Measurements from ENCODE around the gene HNRNPAB.
"Not testable (repeated sequence)": the region's sequence is repeated elsewhere in the genome, so short reads cannot be mapped to it uniquely, and the experiment has no call there.

HNRNPAB gene

GRCh38 chr5:178213003-178213461 lies 8.7 kb downstream of the HNRNPAB start:
- no peak for DNase-seq

GRCh38 chr5:178213748-178214151 lies 9.4 kb downstream of the HNRNPAB start:
- no peak for DNase-seq

GRCh38 chr5:178214160-178214803 lies 9.9 kb downstream of the HNRNPAB start:
- no peak for DNase-seq

GRCh38 chr5:178215280-178216002 lies 11.1 kb downstream of the HNRNPAB start:
- DNase-seq, result no peak

- no peak for DNase-seq
These were observed 11.8 kb downstream of the HNRNPAB start for GRCh38 chr5:178216088-178216534.

- DNase-seq, result no peak
These were observed 12.4 kb downstream of the HNRNPAB start for GRCh38 chr5:178216779-178217178.

- no peak for DNase-seq
These were observed 14.0 kb downstream of the HNRNPAB start for GRCh38 chr5:178218237-178218776.

GRCh38 chr5:178218827-178219226 lies 14.5 kb downstream of the HNRNPAB start:
- no peak for DNase-seq

- DNase-seq, result no peak
These were observed 16.9 kb downstream of the HNRNPAB start for GRCh38 chr5:178221282-178221681.

- no peak for DNase-seq
These were observed 17.5 kb downstream of the HNRNPAB start for GRCh38 chr5:178221853-178222252.

GRCh38 chr5:178222292-178222691 lies 18.0 kb downstream of the HNRNPAB start:
- DNase-seq, result no peak

GRCh38 chr5:178223196-178223773 lies 19.0 kb downstream of the HNRNPAB start:
- DNase-seq, result no peak

- DNase-seq, result no peak
These were observed 19.5 kb downstream of the HNRNPAB start for GRCh38 chr5:178223828-178224335.

GRCh38 chr5:178224403-178224802 lies 20.1 kb downstream of the HNRNPAB start:
- no peak for DNase-seq

GRCh38 chr5:178225174-178225573 lies 20.8 kb downstream of the HNRNPAB start:
- no peak for DNase-seq

GRCh38 chr5:178227138-178227659 lies 22.9 kb downstream of the HNRNPAB start:
- no peak for DNase-seq

GRCh38 chr5:178227929-178228328 lies 23.6 kb downstream of the HNRNPAB start:
- DNase-seq, result no peak

- no peak for DNase-seq
These were observed 24.3 kb downstream of the HNRNPAB start for GRCh38 chr5:178228609-178229008.

- not testable (repeated sequence) for DNase-seq
These were observed 24.8 kb downstream of the HNRNPAB start for GRCh38 chr5:178229111-178229510.

GRCh38 chr5:178229861-178230260 lies 25.5 kb downstream of the HNRNPAB start:
- no peak for DNase-seq

- DNase-seq, result no peak
These were observed 26.7 kb downstream of the HNRNPAB start for GRCh38 chr5:178230879-178231538.

GRCh38 chr5:178231539-178232123 lies 27.3 kb downstream of the HNRNPAB start:
- DNase-seq, result no peak

All from CD4-positive, alpha-beta T cell treated with Interleukin-21 for 1 hour (primary cell).